CD4-positive, alpha-beta T cell (primary cell): ENCODE results near the gene DNASE2B. TPM values are rescaled to one million over a fixed set of nuclear protein-coding genes. Genes with fewer than 3 reads are reported as not detected.

ENCODE experiments used
- ATAC-seq: fragments of 200-7000 bp; cut with Tn5 transposase; one replicate; pipeline ENCODE4 v1.10.0; 2022; ENCODE audit warnings: mild to moderate bottlenecking; ENCODE audit not compliant: poor library complexity
- CTCF ChIA-PET: fragments of 350-600 bp; sonication (Branson Sonifier 250); formaldehyde crosslinking; loops from one replicate; lab custom pipeline; 2021; ENCODE audit warnings: antibody characterized with exemption, inconsistent platforms; lab: Charles Lee
- POLR2A ChIA-PET: fragments of 350-600 bp; sonication (Branson Sonifier 250); formaldehyde crosslinking; loops from one replicate; lab custom pipeline; 2021; ENCODE audit warnings: antibody characterized with exemption, inconsistent platforms; lab: Charles Lee
- DNase-seq, 14 experiments: peaks; one replicate each; pipeline ENCODE4 v3.0.0-alpha.2; 2013 to 2020; ENCODE audit warnings: mixed read lengths in 2 of 14
- H3K27ac ChIP-seq, 2 donors: one replicate each; pipeline versions ENCODE4 v1.5.1 to v1.7.0; 2013; ENCODE audit warnings: low read length in 2 of 2, low read depth in 1 of 2, mild to moderate bottlenecking in 1 of 2
- H3K27me3 ChIP-seq, 2 experiments: 1 replicate in 1 of 2; 2 replicates in 1 of 2; pipeline versions ENCODE4 v1.6.1 to v1.7.0; 2013; ENCODE audit warnings: low read length in 2 of 2, control low read depth in 1 of 2, mild to moderate bottlenecking in 1 of 2, moderate library complexity in 1 of 2; ENCODE audit not compliant: insufficient read depth in 2 of 2, control insufficient read depth in 1 of 2
- H3K36me3 ChIP-seq: one replicate; pipeline ENCODE4 v1.6.1; 2013; ENCODE audit warnings: low read length, control low read depth; ENCODE audit not compliant: insufficient read depth
- H3K4me1 ChIP-seq: one replicate; pipeline ENCODE4 v1.6.1; 2013; ENCODE audit warnings: low read length, control low read depth; ENCODE audit not compliant: insufficient read depth
- H3K4me3 ChIP-seq: one replicate; pipeline ENCODE4 v1.5.1; 2013; ENCODE audit warnings: mild to moderate bottlenecking, low read length, moderate library complexity
- H3K9me3 ChIP-seq, 2 experiments: 1 replicate in 1 of 2; 2 replicates in 1 of 2; pipeline versions ENCODE4 v1.6.1 to v1.7.0; 2013; ENCODE audit warnings: low read length in 2 of 2, mild to moderate bottlenecking in 2 of 2, control low read depth in 1 of 2, moderate library complexity in 1 of 2; ENCODE audit not compliant: control insufficient read depth in 1 of 2, insufficient read depth in 1 of 2
- H3K27ac Mint-ChIP-seq: one replicate; pipeline ENCODE4 v1.8.0; 2020; ENCODE audit warnings: mixed read lengths
- H3K27me3 Mint-ChIP-seq: one replicate; pipeline ENCODE4 v1.8.0; 2021; ENCODE audit warnings: mixed read lengths
- H3K36me3 Mint-ChIP-seq: one replicate; pipeline ENCODE4 v1.8.0; 2021; ENCODE audit warnings: low read depth, mixed read lengths
- H3K4me1 Mint-ChIP-seq: one replicate; pipeline ENCODE4 v1.8.0; 2021; ENCODE audit warnings: low read depth, mixed read lengths
- H3K4me3 Mint-ChIP-seq: one replicate; pipeline ENCODE4 v1.8.0; 2020; ENCODE audit warnings: mild to moderate bottlenecking, mixed read lengths
- H3K9me3 Mint-ChIP-seq: one replicate; pipeline ENCODE4 v1.8.0; 2020; ENCODE audit warnings: mixed read lengths
- CTCF ChIP-seq: fragments of 200-600 bp; IDR thresholded peaks from one replicate; pipeline ENCODE4 v1.8.0; 2022; ENCODE audit warnings: antibody characterized with exemption, mild to moderate bottlenecking
- intact Hi-C, 2 experiments: fragments of 100-400 bp; cut with DNase I in 1 of 2; cut with micrococcal nuclease in 1 of 2; formaldehyde crosslinking; loops; one replicate each; pipeline versions ENCODE4 v1.15.1 to v1.9.0; 2023 to 2025; cut with DNase I, micrococcal nuclease
- total RNA-seq, 174 experiments: library from RNA in 2 of 174; stranded (reverse) in 2 of 174; gene quantifications; one replicate each; pipeline ENCODE4 v1.2.3 and lab custom pipeline; 2021 to 2026

Gene DNASE2B
- total RNA-seq, 2 experiments from 2014 or later: not detected

GRCh38 chr1:84430546-84430945 is 32.3 kb downstream of the DNASE2B start:
- ATAC-seq (no peak), DNase-seq (no peak)
- Histone ChIP-seq H3K9me3 (no peaks in the 10 kb centered on the region), H3K36me3 (no peaks in the 10 kb centered on the region), H3K27me3 (no peaks in the 10 kb centered on the region), H3K4me1 (peaks cover 15% of the 10 kb centered on the region), H3K27ac (no peak overlapping the region), H3K4me3 (no peak overlapping the region)
- H3K36me3 Mint-ChIP-seq: no peaks in the 10 kb centered on the region
- peaks cover 11% of the 10 kb centered on the region for H3K4me1 Mint-ChIP-seq
- CTCF ChIA-PET: interaction anchor here (0.8 to 1.4 kb wide), 2 partner anchors 28 to 289 kb away, joined by 3 read pairs; no protein-coding TSS in a partner anchor
- intact Hi-C loops: loop anchor here (2.0 to 10.0 kb wide), 3 partner anchors 126 to 496 kb away; partner anchors contain the start of gene SAMD13 (in 1 of the 2)
- H3K4me3 Mint-ChIP-seq: no peak overlapping the region
- POLR2A ChIA-PET: interaction anchor here (0.6 kb wide), 1 partner anchor 137 kb away, joined by 4 read pairs; no protein-coding TSS in a partner anchor
- no peak overlapping the region for H3K27ac Mint-ChIP-seq
- H3K9me3 Mint-ChIP-seq: peaks cover 9% of the 10 kb centered on the region
- no peak for TF ChIP-seq CTCF
- H3K27me3 Mint-ChIP-seq: no peaks in the 10 kb centered on the region

GRCh38 chr1:84433258-84434080 is 35.2 kb downstream of the DNASE2B start:
- Histone ChIP-seq H3K36me3 (no peaks in the 10 kb centered on the region), H3K4me1 (peaks cover 25% of the 10 kb centered on the region), H3K27me3 (no peaks in the 10 kb centered on the region), H3K27ac (peak overlapping the region in 1 of 2 donors; percentile 39), H3K4me3 (peak overlapping the region; percentile 32), H3K9me3 (no peaks in the 10 kb centered on the region)
- Mint-ChIP-seq H3K27ac (no peak overlapping the region), H3K27me3 (no peaks in the 10 kb centered on the region), H3K9me3 (peaks cover 9% of the 10 kb centered on the region), H3K36me3 (no peaks in the 10 kb centered on the region), H3K4me1 (peaks cover 11% of the 10 kb centered on the region), H3K4me3 (peak overlapping the region; percentile 68)
- peak; percentile 79 for ATAC-seq
- peak; percentile 85 for TF ChIP-seq CTCF
- intact Hi-C loops: loop anchor here (1.0 to 10.0 kb wide), 4 partner anchors 129 to 499 kb away; partner anchors contain the start of gene SAMD13 (in 1 of the 2)
- DNase-seq: peak in 12 of 14 experiments; percentile 21 to 91 (median 40)
- ChIA-PET POLR2A (interaction anchor here (0.9 to 7.6 kb wide), 5 partner anchors 47 to 289 kb away, joined by 3 to 87 read pairs (median 6); partner anchors contain the start of genes GNG5, PRKACB and SPATA1), CTCF (interaction anchor here (0.7 to 3.4 kb wide), 10 partner anchors 9 to 320 kb away, joined by 3 to 24 read pairs (median 4); partner anchors contain the start of genes GNG5, PRKACB and SPATA1)

GRCh38 chr1:84434081-84434769 is 35.9 kb downstream of the DNASE2B start:
- Histone ChIP-seq H3K9me3 (no peaks in the 10 kb centered on the region), H3K4me1 (peaks cover 25% of the 10 kb centered on the region), H3K27ac (peak overlapping the region; percentile 33 to 47), H3K27me3 (no peaks in the 10 kb centered on the region), H3K4me3 (no peak overlapping the region), H3K36me3 (no peaks in the 10 kb centered on the region)
- ATAC-seq (peak; percentile 19), DNase-seq (peak in 2 of 14 experiments; percentile 12 to 24)
- Mint-ChIP-seq H3K27ac (no peak overlapping the region), H3K27me3 (no peaks in the 10 kb centered on the region), H3K4me1 (peaks cover 11% of the 10 kb centered on the region), H3K9me3 (peaks cover 9% of the 10 kb centered on the region), H3K36me3 (no peaks in the 10 kb centered on the region), H3K4me3 (peak overlapping the region; percentile 68)
- ChIA-PET CTCF (interaction anchor here (0.7 to 3.4 kb wide), 11 partner anchors 12 to 515 kb away, joined by 3 to 24 read pairs (median 4); partner anchors contain the start of gene PRKACB), POLR2A (interaction anchor here (1.1 to 7.6 kb wide), 8 partner anchors 44 to 842 kb away, joined by 3 to 87 read pairs (median 6); partner anchors contain the start of genes BCL10, GNG5, PRKACB and RPF1)
- intact Hi-C loops: loop anchor here (2.0 to 10.0 kb wide), 3 partner anchors 129 to 499 kb away; partner anchors contain the start of gene SAMD13 (in 1 of the 2)
- peak; percentile 37 for TF ChIP-seq CTCF
